HCT116 (cell line): ENCODE measurements around the gene ZNF276.

Experiments
- POLR2A ChIP-seq: IDR thresholded peaks from 2 replicates; pipeline ENCODE4 v1.7.0; 2011; ENCODE audit warnings: borderline replicate concordance; ENCODE audit not compliant: insufficient read depth, insufficient read length; ENCODE audit errors: extremely low read depth
- POLR2AphosphoS5 ChIP-seq: IDR thresholded peaks from 2 replicates; pipeline ENCODE4 v1.6.1; 2011; ENCODE audit warnings: mild to moderate bottlenecking, low read depth, low read length, moderate library complexity
- SP1 ChIP-seq: IDR thresholded peaks from 2 replicates; pipeline ENCODE4 v1.6.1; 2012; ENCODE audit warnings: low read depth
- YY1 ChIP-seq: IDR thresholded peaks from 2 replicates; pipeline ENCODE4 v1.6.1; 2011; ENCODE audit warnings: low read length, low read depth, moderate library complexity, mild to moderate bottlenecking; ENCODE audit not compliant: insufficient replicate concordance; ENCODE audit errors: extremely low read depth
- TF ChIP-seq, protein P1 (sequence below), 3 experiments: fragments of 200-600 bp in 1 of 3; sonication (generic) in 1 of 3; IDR thresholded peaks in 2 of 3; conservative IDR thresholded peaks in 1 of 3; 2 replicates each; pipeline ENCODE4 v1.5.1; 2012 to 2017; ENCODE audit warnings: low read depth in 2 of 3, low read length in 2 of 3, antibody characterized with exemption in 1 of 3, borderline replicate concordance in 1 of 3, control low read depth in 1 of 3, mild to moderate bottlenecking in 1 of 3, mixed read lengths in 1 of 3, mixed run types in 1 of 3, moderate library complexity in 1 of 3; ENCODE audit not compliant: insufficient read depth in 1 of 3

DNA sequence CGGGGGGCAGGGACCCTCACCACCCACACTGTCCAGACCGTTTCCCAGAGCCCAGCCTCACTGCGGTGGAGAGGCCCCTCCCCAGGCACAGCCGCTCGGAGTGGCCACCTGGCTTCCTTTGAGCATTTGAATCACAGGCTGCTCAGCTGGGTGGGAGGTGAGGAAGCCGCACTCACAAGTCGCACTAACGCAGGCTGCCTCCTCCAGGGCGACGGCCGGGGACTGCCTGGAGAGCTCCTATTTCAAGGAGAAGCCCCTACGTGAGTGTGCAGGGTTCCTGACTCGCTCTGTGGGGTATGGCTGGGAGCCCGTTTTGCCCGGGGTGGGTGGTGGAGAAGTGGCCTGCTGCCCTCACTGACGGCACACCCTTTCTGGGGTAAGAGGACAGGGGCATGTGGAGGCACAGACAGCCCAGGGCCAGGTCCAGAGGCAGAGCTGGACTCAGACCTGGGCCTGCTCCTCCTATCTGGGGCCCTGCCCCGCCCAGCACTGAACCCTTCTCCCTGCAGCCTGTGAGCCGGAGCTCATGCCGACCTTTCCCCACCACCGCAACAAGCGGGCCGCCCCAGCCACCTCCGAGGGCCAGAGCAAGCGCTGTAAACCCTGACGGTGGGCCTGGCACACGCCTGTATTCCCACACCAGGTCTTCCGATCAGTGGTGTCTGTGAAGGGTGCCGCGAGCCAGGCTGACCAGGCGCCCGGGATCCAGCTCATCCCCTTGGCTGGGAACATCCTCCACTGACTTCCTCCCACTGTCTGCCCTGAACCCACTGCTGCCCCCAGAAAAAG, 26.1 kb upstream of the ZNF276 start:
- TF ChIP-seq, protein P1, sequence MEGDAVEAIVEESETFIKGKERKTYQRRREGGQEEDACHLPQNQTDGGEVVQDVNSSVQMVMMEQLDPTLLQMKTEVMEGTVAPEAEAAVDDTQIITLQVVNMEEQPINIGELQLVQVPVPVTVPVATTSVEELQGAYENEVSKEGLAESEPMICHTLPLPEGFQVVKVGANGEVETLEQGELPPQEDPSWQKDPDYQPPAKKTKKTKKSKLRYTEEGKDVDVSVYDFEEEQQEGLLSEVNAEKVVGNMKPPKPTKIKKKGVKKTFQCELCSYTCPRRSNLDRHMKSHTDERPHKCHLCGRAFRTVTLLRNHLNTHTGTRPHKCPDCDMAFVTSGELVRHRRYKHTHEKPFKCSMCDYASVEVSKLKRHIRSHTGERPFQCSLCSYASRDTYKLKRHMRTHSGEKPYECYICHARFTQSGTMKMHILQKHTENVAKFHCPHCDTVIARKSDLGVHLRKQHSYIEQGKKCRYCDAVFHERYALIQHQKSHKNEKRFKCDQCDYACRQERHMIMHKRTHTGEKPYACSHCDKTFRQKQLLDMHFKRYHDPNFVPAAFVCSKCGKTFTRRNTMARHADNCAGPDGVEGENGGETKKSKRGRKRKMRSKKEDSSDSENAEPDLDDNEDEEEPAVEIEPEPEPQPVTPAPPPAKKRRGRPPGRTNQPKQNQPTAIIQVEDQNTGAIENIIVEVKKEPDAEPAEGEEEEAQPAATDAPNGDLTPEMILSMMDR (IDR thresholded peaks at IDR 0.05 in 2 of 3, conservative IDR thresholded peaks at IDR 0.05 in 1 of 3; ENCODE audit: borderline replicate concordance in 1 of 3, insufficient read depth in 1 of 3, low read depth in 2 of 3, low read length in 2 of 3), result no peak
- TF ChIP-seq POLR2A (no peak), SP1 (no peak), POLR2AphosphoS5 (no peak), YY1 (no peak)
